Posterior cingulate gyrus (tissue), 11 donors: ENCODE measurements around the gene TOMM40L.

Experiments used
- DNase-seq, 10 donors: peaks; one replicate each; pipeline versions ENCODE4 v3.0.0 to v3.0.0-alpha.2; 2020 to 2021; ENCODE audit warnings: mixed read lengths in 3 of 10
- intact Hi-C: fragments of 100-400 bp; cut with DNase I; formaldehyde crosslinking; loops from one replicate; pipeline ENCODE4 v1.15.1; 2023

TOMM40L gene

DNA sequence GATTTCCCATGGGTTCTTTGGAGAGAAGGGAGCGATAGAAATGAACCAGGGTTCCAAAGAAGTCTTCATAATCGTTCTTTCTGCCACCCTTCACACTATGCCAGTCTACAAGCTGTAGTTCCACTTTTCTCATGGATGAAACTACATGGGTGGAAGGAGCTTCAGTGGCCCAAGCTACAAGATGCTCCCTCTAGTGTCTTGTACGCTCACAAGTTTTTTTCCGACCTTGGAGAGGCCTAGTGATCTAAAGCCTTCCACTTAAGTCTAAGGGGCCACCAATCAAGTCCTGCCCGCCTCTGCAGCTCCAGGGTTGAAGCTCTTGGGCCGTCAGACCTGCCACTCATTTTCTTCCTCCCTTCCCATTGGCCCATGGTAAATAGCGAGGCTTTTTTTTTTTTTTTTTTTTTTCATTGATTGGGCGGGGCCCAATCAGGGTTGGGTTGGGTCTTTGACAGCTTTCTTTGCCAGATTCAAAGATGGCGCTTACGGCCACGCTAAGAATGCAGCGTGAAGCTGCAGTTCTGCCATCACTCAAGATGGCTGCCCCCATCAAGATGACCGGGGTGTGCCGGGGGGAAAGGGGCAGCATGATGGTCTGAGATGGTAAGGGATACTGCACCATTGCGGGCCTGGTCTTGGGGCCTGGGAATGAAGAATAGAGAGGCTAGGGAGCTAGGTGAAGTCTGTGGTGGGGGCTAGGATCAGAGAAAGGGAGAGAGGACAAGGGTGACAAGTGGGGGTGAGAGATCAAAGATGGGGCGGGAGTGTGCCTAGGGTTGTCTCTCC lies at the start of gene TOMM40L:
Gene TOMM40L (plus strand): TSS at position 527 of the 786 bp plus-strand sequence. CDS start 430 bp downstream, outside the sequence.
- peak; percentile 76 to 98 (median 88) for DNase-seq
- intact Hi-C loops: loop anchor here (2.0 to 10.0 kb wide), 5 partner anchors 33 to 157 kb away; partner anchors contain the start of genes B4GALT3 and MPZ

DNA sequence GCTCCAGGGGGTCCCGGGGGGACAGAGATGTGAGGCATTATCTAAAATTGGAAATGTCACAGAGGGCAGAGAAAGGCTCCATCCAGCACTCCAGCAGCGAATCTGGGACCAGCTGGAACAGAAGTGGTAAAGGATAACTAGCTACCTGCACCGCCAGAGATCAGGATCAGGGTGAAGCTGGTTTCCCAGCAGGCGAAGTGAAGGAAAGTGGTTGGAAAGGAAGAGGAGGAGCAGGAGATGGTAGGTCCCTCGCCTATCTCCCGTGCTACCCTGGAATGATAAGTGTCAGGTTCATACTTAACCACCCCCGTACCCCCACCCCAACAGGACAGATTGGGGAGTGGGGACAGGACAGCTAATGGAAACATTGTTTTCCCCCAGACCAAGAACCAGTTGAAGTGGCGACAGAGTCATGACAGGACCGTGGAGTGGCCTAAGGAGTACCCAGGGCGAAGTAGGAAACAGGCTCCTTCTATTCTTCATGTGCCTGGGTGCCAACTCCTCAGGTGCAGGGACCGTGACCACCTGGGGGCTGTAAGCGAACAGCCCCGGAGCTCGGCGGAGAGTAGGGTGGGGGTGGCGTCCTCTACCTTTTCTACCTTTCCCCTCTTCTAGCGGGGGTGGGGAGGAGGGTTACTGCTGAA lies 49.3 kb upstream of the TOMM40L start:
- intact Hi-C loops: loop anchor here (10.0 kb wide), 1 partner anchor 48 kb away; the partner anchor contains the start of genes APOA2 and TOMM40L
- DNase-seq: peak in 2 of 10 donors; percentile 22 to 53

DNA sequence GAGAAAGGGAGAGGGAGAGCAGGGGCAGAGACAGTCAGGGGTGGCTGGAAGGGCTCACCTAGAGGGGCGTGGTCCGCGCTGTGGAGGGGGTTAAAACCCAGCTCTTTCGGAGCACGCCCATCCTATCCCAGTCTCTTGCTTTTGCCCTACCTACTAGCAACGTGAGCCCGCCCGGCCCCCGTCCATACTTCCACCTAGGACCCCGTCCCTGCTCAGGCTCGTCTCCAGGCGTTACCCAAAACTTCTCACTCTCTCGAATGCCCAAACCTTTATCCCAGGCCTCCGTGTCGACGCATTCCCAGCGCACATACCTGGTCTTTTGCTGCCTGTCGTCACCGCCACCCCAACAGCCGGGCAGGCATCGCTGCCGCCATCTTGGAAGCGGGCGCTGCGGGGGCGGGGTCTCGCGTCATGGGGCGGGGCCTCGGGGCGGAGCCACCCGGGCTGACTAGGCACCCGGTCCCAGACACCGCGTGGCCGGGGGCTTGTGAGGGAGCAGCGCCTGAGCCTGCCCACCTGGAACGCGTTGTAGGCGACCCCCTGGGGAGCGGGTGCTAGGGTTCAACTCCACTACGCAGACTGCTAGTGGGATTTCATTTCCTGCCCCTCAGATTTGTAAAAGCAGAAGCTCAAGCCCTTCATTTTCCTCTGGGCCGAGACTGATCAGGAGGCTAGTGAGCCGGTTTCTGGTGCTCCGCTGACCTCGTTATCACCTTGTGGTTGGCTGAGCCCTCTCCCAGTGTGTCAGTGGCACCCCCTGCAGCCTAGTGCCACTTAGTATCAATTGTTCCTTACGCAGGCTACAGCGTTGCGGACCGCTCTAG lies 48.5 kb upstream of the TOMM40L start, which contains the start of gene B4GALT3:
Gene B4GALT3 (minus strand): TSS at position 396 of the 824 bp plus-strand sequence. CDS start 1,447 bp downstream, outside the sequence.
- intact Hi-C loops: loop anchor here (10.0 kb wide), 1 partner anchor 47 kb away; the partner anchor contains the start of genes APOA2 and TOMM40L

DNA sequence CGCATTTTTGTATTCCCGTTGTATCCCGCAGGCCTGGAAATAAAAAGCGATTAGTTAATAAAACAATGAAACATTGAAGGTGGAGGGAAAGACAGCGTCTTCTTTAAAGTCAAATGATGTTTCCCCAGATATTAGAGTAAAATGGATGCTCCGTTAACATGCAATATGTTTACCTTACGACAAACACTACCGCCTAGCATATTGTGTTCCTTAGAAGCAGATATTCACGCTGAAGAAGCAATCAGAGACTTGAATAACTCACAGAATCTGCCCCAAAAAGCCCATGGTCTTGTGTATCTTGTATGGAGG lies 48.0 kb upstream of the TOMM40L start:
- intact Hi-C loops: loop anchor here (10.0 kb wide), 1 partner anchor 47 kb away; the partner anchor contains the start of genes APOA2 and TOMM40L
- DNase-seq: no peak

More for the DNA sequence above, 48.5 kb upstream of the TOMM40L start, which contains the start of gene B4GALT3:
- DNase-seq: peak; percentile 82 to 99 (median 94)

DNA sequence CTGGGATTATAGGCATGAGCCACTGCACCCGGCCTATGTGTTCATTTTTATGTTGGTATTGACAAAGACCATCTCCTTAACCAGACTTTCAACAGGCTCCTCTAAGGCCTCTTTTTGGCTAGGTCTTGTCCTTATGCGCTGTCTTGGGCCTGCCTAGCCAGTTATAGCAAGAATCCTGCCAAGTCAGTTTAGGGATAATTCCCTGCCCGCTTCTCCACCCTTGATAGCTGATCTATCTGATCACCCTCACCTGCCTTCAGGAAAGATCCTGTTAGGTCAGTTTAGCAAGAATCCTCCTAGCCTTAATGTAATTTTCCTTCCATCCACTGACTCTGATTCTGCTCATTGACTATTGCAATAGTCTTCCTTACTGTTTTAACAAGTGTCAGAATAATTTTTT lies 46.2 kb upstream of the TOMM40L start:
- intact Hi-C loops: loop anchor here (10.0 kb wide), 1 partner anchor 45 kb away; the partner anchor contains the start of genes APOA2 and TOMM40L
- peak in 1 of 10 donors; percentile 12 for DNase-seq

DNA sequence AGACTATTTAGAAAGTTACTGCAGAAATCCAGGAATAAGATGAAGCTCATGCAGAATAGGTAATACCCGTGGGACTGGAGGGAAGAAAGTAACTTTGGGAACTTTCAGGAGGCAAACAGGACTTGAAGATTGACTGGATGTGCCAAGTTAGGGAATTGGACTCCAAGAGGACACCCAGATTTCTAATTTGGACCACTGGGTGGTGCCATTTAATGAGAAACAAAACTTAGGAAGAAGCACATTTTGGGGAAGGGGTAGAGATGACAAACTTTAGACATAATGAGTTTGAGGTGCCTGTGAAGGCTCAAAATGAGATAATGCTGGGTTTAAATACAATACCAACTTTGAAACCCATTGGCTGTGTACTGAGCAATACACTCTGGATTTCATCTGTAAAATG lies 45.2 kb upstream of the TOMM40L start:
- no peak for DNase-seq
- intact Hi-C loops: no loop called here

DNA sequence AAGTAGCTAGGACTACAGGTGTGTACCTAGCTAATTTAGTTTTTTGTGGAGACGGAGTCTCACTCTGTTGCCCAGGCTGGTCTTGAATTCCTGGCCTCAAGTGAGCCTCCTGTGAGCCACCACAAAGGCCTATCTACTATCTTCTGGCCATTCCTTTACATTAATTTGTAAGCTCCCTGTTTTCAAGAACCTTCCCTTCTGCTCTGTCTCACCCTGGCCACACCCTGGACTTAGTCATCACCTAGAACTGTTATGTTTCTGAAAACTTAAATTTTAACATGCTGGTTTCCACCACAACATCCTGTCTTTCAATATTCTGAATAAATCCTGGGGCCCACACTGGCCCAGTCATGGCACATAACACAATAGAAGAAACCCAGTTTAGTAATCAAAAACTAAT lies 43.6 kb upstream of the TOMM40L start:
- DNase-seq: peak in 1 of 10 donors; percentile 11

DNA sequence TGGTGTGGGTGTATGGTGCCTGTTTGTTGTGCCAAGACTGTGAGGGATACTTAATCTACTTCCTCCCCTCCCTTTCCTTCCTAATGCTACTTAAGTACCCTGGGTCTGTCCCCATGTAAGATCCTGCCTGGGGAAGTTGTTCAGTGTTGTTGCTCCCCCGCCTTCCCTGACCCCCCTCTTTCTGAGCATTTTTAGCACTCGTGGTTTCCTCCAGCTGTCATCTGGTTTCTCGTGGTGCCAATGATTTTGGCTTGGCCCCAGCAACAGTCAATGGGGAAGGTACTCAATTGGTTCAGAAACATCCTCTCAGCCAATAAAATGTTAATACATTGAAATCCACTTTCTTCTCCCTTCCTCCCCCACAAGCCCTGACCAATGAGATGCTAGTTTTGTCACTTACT lies 40.6 kb upstream of the TOMM40L start:
- intact Hi-C loops: no loop called here
- peak in 7 of 10 donors; percentile 48 to 94 (median 74) for DNase-seq

More for the DNA sequence above, 43.6 kb upstream of the TOMM40L start:
- intact Hi-C loops: no loop called here

DNA sequence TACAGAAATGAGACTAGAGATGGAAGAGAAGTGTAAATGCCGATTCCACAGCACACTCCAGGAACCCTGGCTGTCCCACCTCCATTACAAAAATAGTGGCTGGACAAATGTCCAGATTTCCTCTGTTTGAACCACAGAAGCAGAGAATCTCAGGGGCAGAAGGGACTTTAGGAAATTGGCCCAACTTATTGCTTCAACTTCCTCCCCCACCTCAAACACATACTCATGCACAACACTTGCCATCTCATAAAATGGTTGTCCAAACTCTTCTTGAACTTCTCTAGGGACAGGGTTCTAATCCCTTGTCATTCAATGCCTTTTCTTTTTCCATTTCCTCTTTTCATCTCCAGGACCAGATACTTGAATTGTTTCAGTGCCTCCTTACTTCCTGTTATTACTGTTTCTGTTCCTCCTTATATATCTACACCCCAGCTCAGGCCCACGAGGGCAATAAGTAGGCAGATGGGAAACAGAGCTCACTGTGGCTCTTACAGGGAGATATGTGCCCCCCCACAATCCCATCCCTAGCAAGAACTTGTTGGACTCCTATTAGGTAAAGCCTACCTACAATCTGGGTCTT lies 40.0 kb upstream of the TOMM40L start:
- intact Hi-C loops: no loop called here
- no peak for DNase-seq

DNA sequence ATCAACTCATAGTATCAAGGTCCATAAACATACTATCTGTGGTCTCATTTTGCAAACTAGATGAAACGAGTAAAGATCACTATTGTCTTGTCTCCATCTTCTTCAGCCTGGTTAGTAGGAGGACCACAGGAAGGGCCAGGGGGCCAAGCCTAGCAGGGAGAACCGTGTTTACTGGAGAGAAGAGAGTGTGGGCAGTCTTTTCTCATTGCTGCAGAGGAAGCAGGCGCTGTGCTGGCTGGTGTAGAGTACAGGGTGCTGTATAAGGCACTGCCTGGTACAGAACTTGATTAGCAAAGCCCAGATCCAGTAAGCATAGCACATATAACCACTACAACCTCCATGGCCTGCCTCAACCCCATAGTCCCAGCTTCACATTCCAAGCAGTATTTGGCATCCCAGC lies 38.5 kb upstream of the TOMM40L start:
- intact Hi-C loops: no loop called here
- DNase-seq: peak in 2 of 10 donors; percentile 74 to 76

DNA sequence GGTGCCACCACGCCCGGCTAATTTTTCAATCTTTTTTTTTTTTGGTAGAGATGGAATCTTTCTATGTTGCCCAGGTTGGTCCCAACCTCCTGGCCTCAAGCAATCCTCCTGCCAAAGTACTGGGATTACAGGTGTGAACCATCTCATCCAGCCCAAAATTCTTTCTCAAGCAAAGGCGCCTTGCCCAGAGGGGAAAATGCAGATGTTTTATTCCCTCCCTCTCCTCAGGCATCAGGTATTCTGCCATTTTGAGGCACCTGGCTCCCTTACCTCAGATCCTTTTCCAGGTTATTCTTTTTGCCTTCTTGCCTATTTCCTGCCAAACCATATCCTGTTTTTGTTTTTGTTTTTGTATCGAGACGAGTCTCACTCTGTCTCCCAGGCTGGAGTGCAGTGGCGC lies 37.5 kb upstream of the TOMM40L start:
- intact Hi-C loops: no loop called here
- peak in 1 of 10 donors; percentile 5 for DNase-seq

DNA sequence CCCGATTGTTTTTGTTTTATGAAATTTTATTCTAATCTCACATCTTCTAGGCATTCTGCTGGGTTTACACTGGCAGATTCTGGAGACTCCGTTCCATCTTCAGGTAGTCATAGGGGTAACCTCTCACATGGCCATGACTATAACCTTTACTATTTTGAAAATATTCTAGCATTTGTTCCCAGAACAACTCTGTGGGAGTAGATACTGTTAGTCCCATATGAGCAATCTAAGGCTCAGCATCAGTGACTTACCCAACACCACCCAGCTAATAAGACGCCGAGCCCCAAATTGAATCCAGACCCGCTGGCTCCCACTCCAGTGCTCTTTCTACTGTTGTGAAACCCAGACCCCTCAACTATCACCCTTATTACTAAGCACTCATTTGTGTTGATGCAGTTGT lies 36.8 kb upstream of the TOMM40L start:
- intact Hi-C loops: no loop called here
- DNase-seq: no peak

DNA sequence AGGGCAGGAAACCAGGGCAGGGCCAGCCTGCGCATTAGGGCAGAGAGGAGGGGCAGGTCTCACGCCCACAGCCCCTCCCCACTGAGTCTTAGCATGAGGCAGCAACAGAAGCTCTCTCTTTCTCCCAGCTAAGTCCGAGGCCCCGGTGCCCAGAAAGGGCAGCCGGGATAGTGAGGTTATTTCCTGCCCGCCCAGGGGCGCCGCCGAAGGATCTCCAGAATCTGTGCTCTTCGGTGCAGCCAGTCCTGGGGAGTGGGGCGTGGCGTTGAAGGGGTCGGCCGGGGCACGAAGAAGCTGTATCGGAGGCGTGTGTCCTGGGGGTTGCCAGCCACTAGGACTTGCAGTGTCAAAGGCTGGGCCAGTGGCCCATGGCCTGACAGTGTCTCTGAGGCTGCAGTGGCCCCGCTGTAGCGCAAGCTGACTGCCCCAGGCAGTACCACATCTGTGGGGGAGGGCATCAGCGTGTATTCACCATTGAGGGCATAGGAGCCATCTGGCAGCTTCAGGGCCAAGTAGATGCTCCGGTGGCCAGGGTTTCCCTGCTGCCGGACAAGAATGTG lies 34.8 kb upstream of the TOMM40L start:
- DNase-seq: peak in 4 of 10 donors; percentile 41 to 92 (median 70)
- intact Hi-C loops: loop anchor here (5.0 to 10.0 kb wide), 2 partner anchors 36 to 194 kb away; partner anchors contain the start of gene TOMM40L

DNA sequence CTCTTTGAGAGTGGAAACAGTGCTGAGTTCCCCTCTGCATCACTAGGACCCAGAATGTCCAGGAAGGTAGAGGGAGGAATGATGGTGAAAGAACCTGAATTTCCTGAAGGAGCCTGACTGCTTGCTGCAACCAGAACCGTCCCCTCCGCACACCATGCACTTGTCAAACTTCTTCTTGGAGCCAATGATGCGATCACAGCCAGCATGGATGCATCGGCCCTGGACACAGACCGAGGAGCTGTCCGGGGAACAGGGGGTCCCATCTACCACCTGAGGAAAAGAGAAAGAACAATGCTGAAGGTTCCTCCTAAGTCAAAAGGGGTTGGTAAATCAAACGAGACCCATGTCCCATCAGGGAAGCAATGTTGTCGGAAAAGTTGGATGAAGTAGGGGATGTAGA lies 33.9 kb upstream of the TOMM40L start:
- intact Hi-C loops: loop anchor here (5.0 to 10.0 kb wide), 2 partner anchors 35 to 193 kb away; partner anchors contain the start of gene TOMM40L
- peak in 1 of 10 donors; percentile 68 for DNase-seq

DNA sequence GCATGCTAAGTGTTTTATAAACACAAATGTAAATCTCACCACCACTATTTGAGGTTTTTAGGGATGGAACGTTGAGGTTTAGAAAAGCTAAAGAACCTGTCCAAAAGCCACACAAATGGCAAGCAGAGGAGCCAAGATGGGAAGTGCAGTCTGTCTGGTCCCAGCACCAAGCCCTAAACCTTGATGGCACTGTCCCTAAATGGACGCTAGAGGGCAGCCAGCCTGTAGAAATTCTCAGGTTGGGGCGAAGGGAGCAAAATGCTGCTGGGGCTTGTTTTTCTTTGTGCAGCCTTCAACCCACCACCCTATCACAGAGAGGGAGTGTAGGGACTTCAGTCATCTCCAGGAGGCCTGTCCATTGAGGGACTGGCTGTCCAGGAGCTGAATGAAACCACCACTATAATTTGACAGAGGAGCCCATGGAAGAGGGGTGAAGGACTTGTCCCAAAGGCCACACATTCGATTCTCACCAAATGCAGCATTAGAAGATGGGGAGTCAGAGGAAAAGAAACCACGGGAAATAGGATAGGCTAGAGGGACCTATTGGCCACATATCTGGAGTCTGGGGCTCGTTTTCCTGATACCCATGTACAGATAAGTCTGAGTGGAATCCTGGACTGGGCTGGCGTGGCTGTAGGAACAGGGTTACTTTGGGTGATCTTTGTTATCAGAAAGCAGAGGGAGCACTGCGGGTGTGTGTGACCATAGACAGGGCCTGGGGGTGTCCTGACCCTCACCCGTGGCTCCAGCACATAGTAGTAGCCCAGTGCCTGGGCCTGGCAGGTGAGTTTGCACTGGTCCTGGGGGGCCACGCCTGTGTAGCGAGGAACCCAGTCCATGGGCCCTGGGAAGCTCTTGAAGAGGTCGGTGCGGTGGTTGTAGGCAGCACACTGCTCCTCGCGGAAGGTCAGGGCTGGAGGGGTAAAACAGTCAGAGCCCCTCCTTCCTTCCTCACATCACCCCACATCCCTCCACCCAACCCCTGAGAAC lies 33.1 kb upstream of the TOMM40L start:
- peak in 6 of 10 donors; percentile 67 to 94 (median 74) for DNase-seq
- intact Hi-C loops: loop anchor here (5.0 to 10.0 kb wide), 2 partner anchors 35 to 192 kb away; partner anchors contain the start of gene TOMM40L

DNA sequence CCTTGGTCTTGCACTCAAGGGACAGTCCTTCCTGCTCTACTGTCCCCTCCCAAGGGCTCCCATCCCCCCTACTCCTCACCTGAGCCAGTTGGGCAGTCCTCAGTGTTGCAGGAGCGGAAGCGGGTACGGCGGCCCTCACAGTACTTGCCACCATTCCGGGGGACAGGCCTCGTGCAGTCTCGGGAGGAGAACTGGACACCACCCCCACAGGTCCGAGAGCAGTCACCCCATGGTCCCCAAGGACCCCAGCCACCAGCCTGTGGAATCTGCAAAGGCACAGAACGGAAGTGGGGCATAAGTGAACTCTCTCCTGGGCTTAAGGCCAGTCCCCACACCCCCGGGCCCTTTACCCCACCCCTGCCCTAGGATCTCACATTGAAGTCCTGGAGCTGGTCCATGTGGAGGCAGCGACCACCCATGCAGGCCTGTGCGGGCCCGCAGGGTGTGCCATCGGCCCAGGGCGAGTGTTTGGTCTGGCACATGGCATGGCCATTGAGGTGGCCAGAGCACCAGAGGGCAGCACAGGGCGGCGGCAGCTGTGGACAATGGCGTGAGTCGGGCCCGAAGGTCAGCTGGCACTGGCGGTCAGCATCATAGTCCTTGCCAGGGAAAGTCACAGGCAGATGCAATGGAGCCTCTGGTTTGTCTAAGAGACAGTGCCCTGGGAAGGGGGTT lies 32.2 kb upstream of the TOMM40L start:
- intact Hi-C loops: loop anchor here (5.0 to 10.0 kb wide), 2 partner anchors 34 to 191 kb away; partner anchors contain the start of gene TOMM40L
- peak; percentile 68 to 97 (median 82) for DNase-seq

DNA sequence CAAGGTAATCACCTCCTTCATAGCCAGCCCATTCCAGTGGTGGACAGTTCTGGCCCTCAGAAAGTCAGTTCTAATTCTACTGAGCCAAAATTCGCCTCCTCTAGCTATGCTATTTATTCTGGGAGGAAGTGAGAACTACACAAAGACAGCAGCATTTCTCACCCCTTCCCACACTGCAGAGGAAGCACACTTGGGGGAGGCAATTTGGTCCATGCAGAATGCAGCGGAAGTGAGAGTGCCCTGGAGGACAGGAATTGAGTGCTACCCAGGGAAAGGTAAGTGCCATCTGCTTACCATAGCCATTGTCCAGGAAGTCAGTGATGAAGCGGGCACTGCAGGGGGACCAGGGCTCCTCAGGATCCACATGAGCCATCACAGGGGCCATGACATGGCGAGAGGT lies 30.7 kb upstream of the TOMM40L start:
- intact Hi-C loops: loop anchor here (10.0 kb wide), 1 partner anchor 190 kb away; no protein-coding TSS in a partner anchor
- DNase-seq: peak in 2 of 10 donors; percentile 25 to 88
